Spleen (tissue), 11 donors: Measurements from ENCODE around the gene RMC1. TPM values are rescaled to one million over a fixed set of nuclear protein-coding genes. Genes with fewer than 3 reads are reported as not detected.

Experiments
- DNase-seq: peaks from one replicate; pipeline ENCODE4 v3.0.0-alpha.2; 2020
- H3K27ac ChIP-seq, 8 donors: fragments of 200-600 bp; sonication (generic) in 7 of 8; 1 replicate in 4 of 8; 2 replicates in 4 of 8; pipeline versions ENCODE4 v1.5.0 to v1.8.0; 2016 to 2021; ENCODE audit warnings: inconsistent platforms in 4 of 8, mild to moderate bottlenecking in 4 of 8, moderate library complexity in 1 of 8
- H3K27me3 ChIP-seq, 7 donors: fragments of 200-600 bp; sonication (generic) in 6 of 7; replicated peaks in 1 of 7; 1 replicate in 4 of 7; 2 replicates in 3 of 7; pipeline versions ENCODE4 v1.5.0 to v1.8.0; 2016 to 2021; ENCODE audit warnings: inconsistent platforms in 3 of 7, mild to moderate bottlenecking in 1 of 7
- H3K36me3 ChIP-seq, 6 donors: fragments of 200-600 bp; sonication (generic) in 5 of 6; 1 replicate in 4 of 6; 2 replicates in 2 of 6; pipeline versions ENCODE4 v1.5.0 to v1.8.0; 2016 to 2021; ENCODE audit warnings: inconsistent platforms in 2 of 6
- H3K4me1 ChIP-seq, 6 donors: fragments of 200-600 bp; sonication (generic) in 5 of 6; 1 replicate in 3 of 6; 2 replicates in 3 of 6; pipeline versions ENCODE4 v1.5.0 to v1.8.0; 2016 to 2021; ENCODE audit warnings: inconsistent platforms in 3 of 6
- H3K4me3 ChIP-seq, 8 donors: fragments of 200-600 bp; sonication (generic) in 7 of 8; 1 replicate in 4 of 8; 2 replicates in 4 of 8; pipeline versions ENCODE4 v1.5.0 to v1.8.0; 2016 to 2021; ENCODE audit warnings: inconsistent platforms in 4 of 8, mild to moderate bottlenecking in 4 of 8, moderate library complexity in 2 of 8
- H3K9me3 ChIP-seq, 8 donors: fragments of 200-600 bp; sonication (generic) in 7 of 8; 1 replicate in 4 of 8; 2 replicates in 4 of 8; pipeline versions ENCODE4 v1.5.0 to v1.8.0; 2016 to 2021; ENCODE audit warnings: inconsistent platforms in 4 of 8
- POLR2A ChIP-seq, 3 donors: fragments of 450-650 bp; IDR thresholded peaks; one replicate each; pipeline ENCODE4 v1.5.1; 2017; ENCODE audit warnings: antibody characterized with exemption in 3 of 3, mild to moderate bottlenecking in 1 of 3
- POLR2AphosphoS5 ChIP-seq, 3 donors: sonication (generic); formaldehyde crosslinking; IDR thresholded peaks; one replicate each; pipeline ENCODE4 v1.5.1; 2017; ENCODE audit warnings: antibody characterized with exemption in 3 of 3
- WGBS, 5 donors: extraction: QIAGEN DNeasy Blood & Tissue Kit in 3 of 5; methylation state at CpG; one replicate each; pipeline versions ENCODE4 v1.1.5 to v1.1.7; 2013 to 2018; 5-methylcytosine and 5-hydroxymethylcytosine counted together
- intact Hi-C: fragments of 100-400 bp; cut with DNase I; formaldehyde crosslinking; loops from one replicate; pipeline ENCODE4 v1.15.0; 2023; ENCODE audit warnings: low total_unique reads
- polyA plus RNA-seq, 3 donors: library from polyadenylated mRNA; stranded (reverse); fragments of 200-250 nt; gene quantifications; one replicate each; pipeline ENCODE4 v1.2.1, GENCODE V29; 2013
- total RNA-seq, 7 donors: library from RNA; depleted of rRNA in 3 of 7; stranded (reverse); fragments of >200 nt in 3 of 7; fragmentation: NEBNext Ultra II Directional in 4 of 7; extraction: Animal tissue kit (Norgen Biotek cat#: 25700) in 4 of 7; gene quantifications; one replicate each; pipeline versions ENCODE4 v1.1.0 to v1.2.1, GENCODE V29; 2016 to 2021
- TF ChIP-seq, protein P1 (sequence below), 11 experiments: fragments of 200-600 bp in 7 of 11; fragments of 450-650 bp in 4 of 11; sonication (generic) in 4 of 11; IDR thresholded peaks in 8 of 11; conservative IDR thresholded peaks in 3 of 11; 1 replicate in 7 of 11; 2 replicates in 4 of 11; pipeline versions ENCODE4 v1.4.0 to v1.8.0; 2016 to 2021; ENCODE audit warnings: antibody characterized with exemption in 11 of 11, inconsistent platforms in 4 of 11, mild to moderate bottlenecking in 1 of 11
- donor health status: healthy with polysubstance abuse.
- donor health status: DM: no; HTN: no; CAD: no; lungs with moderate emphysema.
- donor health status: DM: no; HTN: no; CAD: no.
- donor health status: Bipolar disorder and iron deficiency.
- donor health status: healthy.
- donor health status: DM: no; HTN: no; CAD: no.
- donor health status: DM: yes; HTN: yes; CAD: no.

Gene RMC1
- total and polyA plus RNA-seq, 10 donors: 29.5 to 74.7 (median 45.2) TPM

DNA sequence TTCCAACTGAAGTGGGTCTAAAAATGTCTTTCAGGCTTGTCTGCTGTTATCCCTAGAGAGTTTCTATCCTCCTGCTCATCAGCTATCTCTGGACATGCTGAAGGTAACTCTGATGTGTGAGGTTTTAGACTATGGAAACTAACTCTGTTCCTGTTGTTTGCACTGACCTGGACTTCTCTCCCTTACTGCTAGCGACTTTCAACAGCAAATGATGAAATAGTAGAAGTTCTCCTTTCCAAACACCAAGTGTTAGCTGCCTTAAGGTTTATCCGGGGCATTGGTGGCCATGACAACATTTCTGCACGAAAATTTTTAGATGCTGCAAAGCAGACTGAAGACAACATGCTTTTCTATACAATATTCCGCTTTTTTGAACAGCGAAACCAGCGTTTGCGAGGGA, 26.9 kb downstream of the RMC1 start:
- Histone ChIP-seq H3K4me3 (no peak overlapping the region), H3K36me3 (peaks cover 0 to 100% (median 100%) of the 10 kb centered on the region in 6 donors), H3K4me1 (peaks cover 0 to 22% (median 3%) of the 10 kb centered on the region in 6 donors), H3K27ac (peak overlapping the region in 2 of 8 donors; percentile 29 to 53), H3K9me3 (no peaks in the 10 kb centered on the region), H3K27me3 (no peaks in the 10 kb centered on the region)
- intact Hi-C loops: no loop called here
- WGBS, 5 donors: 74 to 89% (median 81%) methylated on average over 7 of the region's 7 CpGs
- DNase-seq: no peak
- TF ChIP-seq, protein P1, sequence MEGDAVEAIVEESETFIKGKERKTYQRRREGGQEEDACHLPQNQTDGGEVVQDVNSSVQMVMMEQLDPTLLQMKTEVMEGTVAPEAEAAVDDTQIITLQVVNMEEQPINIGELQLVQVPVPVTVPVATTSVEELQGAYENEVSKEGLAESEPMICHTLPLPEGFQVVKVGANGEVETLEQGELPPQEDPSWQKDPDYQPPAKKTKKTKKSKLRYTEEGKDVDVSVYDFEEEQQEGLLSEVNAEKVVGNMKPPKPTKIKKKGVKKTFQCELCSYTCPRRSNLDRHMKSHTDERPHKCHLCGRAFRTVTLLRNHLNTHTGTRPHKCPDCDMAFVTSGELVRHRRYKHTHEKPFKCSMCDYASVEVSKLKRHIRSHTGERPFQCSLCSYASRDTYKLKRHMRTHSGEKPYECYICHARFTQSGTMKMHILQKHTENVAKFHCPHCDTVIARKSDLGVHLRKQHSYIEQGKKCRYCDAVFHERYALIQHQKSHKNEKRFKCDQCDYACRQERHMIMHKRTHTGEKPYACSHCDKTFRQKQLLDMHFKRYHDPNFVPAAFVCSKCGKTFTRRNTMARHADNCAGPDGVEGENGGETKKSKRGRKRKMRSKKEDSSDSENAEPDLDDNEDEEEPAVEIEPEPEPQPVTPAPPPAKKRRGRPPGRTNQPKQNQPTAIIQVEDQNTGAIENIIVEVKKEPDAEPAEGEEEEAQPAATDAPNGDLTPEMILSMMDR (IDR thresholded peaks at IDR 0.05 in 8 of 11, conservative IDR thresholded peaks at IDR 0.05 in 3 of 11): no peak
- no peak for TF ChIP-seq POLR2A (IDR thresholded peaks at IDR 0.05)
- TF ChIP-seq POLR2AphosphoS5 (IDR thresholded peaks at IDR 0.05): no peak

DNA sequence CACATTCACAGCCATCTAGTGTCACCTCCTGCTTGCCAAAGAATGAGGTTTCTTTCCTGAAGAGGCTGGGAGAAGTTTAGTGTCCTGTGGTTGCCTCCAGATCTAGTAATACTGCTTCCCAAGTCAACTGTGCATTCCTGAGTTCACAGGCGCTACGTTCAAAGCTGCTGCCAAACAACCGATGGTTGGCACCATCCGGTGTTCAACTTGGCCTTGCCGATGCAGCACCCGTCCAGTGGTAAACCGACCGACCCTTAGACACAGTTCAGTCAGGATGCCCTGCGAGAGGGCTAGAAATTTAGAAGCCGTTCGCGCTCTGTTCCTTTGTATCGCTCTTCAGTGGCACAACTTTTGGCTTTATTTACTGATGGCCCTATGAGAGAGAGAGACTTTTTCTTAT, 28.6 kb downstream of the RMC1 start:
- no peak for DNase-seq
- intact Hi-C loops: no loop called here
- no peaks in the 10 kb centered on the region for H3K27me3 ChIP-seq
- no peaks in the 10 kb centered on the region for H3K9me3 ChIP-seq
- H3K4me1 ChIP-seq: peaks cover 0 to 22% (median 3%) of the 10 kb centered on the region in 6 donors
- peak in 1 of 3 donors; percentile 22 for TF ChIP-seq POLR2AphosphoS5 (IDR thresholded peaks at IDR 0.05)
- TF ChIP-seq, protein P1 (IDR thresholded peaks at IDR 0.05 in 8 of 11, conservative IDR thresholded peaks at IDR 0.05 in 3 of 11): no peak
- no peak for TF ChIP-seq POLR2A (IDR thresholded peaks at IDR 0.05)
- H3K4me3 ChIP-seq: no peak overlapping the region
- H3K27ac ChIP-seq: no peak overlapping the region
- 91 to 96% (median 96%) methylated on average over 13 of the region's 13 CpGs for WGBS, 5 donors
- peaks cover 0 to 100% (median 100%) of the 10 kb centered on the region in 6 donors for H3K36me3 ChIP-seq

DNA sequence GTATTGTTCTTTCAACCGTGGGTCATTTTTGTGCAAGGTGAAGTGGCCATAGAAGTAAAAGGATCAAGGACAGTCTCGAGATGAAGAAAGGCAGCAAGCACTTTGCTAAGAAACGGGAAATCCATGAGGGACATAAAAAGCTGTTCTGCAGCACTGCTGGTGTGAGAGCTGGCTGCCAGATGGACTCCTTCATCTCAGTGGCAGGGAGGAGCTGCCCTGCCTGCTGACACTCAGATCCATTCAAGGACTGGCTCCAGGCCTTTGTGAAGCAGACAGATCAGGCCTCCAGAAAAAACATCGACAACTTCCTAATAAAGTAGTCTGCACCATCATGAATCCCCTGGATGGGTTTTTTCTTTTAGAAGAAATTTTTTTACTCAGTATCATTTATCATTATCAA, 29.5 kb downstream of the RMC1 start:
- Histone ChIP-seq H3K27ac (peak overlapping the region in 2 of 8 donors; percentile 19 to 43), H3K4me3 (no peak overlapping the region), H3K27me3 (no peaks in the 10 kb centered on the region), H3K36me3 (peaks cover 0 to 100% (median 100%) of the 10 kb centered on the region in 6 donors), H3K4me1 (peaks cover 0 to 22% (median 3%) of the 10 kb centered on the region in 6 donors), H3K9me3 (no peaks in the 10 kb centered on the region)
- TF ChIP-seq POLR2AphosphoS5 (IDR thresholded peaks at IDR 0.05): peak in 2 of 3 donors; percentile 15 to 24
- TF ChIP-seq, protein P1 (IDR thresholded peaks at IDR 0.05 in 8 of 11, conservative IDR thresholded peaks at IDR 0.05 in 3 of 11): no peak
- intact Hi-C loops: no loop called here
- WGBS, 5 donors: 71 to 80% (median 78%) methylated on average over 4 of the region's 4 CpGs
- no peak for DNase-seq

DNA sequence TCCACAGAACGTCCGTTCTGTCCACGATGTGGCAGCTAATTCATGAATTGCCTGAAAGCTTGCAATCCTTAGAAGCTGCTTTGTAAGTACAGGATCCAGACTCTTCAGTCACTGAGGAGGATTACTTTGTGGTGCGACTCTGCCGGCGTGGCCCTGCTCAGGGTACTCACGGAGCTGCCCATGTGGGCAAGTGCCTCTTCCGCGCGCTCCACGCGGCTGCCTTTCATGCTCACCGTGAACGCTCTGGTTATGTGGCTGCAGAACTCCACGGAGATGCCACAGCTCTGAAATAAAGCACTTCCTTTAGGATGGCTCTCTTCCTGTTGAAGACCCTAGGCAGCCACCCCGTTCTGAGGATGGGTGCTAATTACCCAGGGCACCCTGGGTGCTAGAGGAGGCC, 31.0 kb downstream of the RMC1 start:
- H3K27me3 ChIP-seq: no peaks in the 10 kb centered on the region
- no peak overlapping the region for H3K27ac ChIP-seq
- WGBS, 5 donors: 94 to 97% (median 96%) methylated on average over 16 of the region's 16 CpGs
- peaks cover 0 to 100% (median 100%) of the 10 kb centered on the region in 6 donors for H3K36me3 ChIP-seq
- no peak overlapping the region for H3K4me3 ChIP-seq
- intact Hi-C loops: no loop called here
- H3K4me1 ChIP-seq: peaks cover under 1 to 25% (median 6%) of the 10 kb centered on the region in 6 donors
- no peak for DNase-seq
- H3K9me3 ChIP-seq: no peaks in the 10 kb centered on the region
- TF ChIP-seq, protein P1 (IDR thresholded peaks at IDR 0.05 in 8 of 11, conservative IDR thresholded peaks at IDR 0.05 in 3 of 11): no peak
- no peak for TF ChIP-seq POLR2A (IDR thresholded peaks at IDR 0.05)
- TF ChIP-seq POLR2AphosphoS5 (IDR thresholded peaks at IDR 0.05): peak in 2 of 3 donors; percentile 30 to 56
